Hippocampal formation (tissue), 2 donors: ENCODE measurements around the gene RHNO1.

ENCODE experiments used
- DNase-seq, 2 donors: peaks; one replicate each; lab custom pipeline; 2025; lab: John Stamatoyannopoulos, UW

Gene RHNO1

DNA sequence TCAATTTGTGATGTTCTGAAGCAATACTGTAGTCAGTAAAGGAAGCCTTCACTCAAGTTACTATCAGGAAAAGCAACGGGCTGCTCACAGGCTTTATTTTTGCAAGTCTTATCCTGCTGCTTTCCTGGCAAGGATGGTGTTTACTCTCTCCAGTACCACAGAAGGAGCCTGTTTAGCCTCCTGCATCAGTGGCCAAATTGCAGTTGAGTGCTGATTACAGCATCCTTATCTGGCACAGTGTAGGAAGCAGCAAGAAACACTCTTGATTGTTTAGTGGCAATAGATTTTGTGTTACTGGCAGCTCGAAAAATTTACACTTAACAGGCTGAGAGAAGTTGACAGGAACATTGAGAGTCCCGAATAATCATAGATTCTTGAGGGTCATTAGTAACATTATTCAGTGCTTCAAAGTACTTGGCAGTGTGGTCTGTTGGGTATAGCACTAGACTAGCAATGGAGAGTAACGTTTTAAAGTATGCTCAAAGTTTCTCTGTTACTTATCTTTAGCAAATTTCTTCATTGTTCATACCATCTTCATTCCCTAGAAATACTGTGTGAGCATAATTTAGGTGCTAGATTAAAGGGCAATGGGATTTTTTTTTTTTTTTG is 25.4 kb downstream of the RHNO1 start:
- peak; percentile 58 to 90 for DNase-seq

DNA sequence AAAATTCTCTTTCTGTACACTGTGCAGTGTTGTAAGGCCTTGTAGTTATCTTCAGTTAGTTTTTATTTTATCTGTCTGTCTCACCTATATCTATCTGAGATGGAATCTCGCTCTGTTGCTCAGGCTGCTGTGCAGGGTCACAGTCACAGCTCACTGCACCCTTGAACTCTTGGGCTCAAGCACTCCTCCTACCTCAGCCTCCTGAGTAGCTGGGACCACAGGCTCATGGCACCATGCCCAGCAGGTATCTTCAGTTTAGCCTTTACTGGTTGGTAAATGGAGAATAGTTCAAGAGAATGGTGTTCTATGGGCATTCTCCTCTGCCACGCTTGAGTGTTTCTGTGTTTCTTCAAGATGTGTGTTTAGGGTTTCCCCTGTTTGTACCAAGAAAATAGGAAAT is 27.2 kb downstream of the RHNO1 start:
- DNase-seq: no peak

DNA sequence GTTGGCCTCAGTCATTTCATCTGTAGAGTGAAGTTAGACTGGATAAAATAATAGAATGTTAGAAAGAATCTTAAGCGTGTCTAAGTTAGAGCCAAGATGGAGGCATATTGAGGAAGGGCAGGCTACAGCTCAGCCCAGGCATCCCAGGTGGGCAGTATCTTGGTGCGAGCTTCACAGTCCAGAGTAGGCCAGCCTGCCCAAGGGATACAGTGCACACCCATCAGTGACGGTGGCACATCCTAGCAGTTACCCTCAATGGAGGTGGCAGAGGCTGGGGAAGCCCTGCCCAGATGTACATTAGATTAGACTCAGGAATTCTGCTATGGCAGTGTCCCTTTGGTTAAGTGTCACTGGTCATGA is 35.2 kb downstream of the RHNO1 start:
- DNase-seq: no peak

DNA sequence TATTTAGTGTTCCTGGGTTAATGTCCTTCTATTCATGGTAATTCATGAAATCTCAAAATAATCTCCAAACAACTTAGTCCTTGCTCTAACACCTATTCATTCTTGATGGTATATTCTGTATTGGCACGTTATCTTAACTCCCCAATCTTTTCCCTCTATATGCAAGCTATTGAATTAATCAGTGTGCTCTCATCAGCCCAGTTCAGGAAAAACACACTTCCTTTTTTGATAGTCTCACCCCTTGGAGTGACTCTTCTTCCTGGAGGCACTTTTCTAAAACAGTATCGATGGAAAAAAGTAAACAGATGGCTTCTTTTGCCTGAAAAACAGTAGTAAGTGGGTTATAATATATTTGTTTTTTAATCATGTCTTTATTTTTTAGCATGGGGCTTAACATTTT is 42.2 kb downstream of the RHNO1 start:
- no peak for DNase-seq

DNA sequence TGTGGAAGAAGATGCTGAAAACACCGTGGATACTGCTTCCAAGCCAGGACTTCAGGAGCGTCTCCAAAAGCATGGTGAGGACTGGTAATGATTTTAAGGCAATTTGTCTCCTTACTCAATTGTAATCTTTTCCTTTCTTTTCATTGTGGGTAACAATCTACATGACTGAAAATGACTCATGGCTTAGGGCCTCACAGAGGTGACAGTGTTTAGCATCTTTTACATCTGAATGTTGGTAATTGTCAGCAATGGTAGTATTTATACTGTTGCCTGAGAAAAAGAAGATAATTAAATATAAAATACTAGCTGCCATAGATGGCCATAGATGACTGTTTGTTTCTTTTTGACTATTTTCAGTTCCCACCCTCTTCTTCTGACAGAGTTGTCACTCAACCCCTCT is 45.3 kb downstream of the RHNO1 start:
- DNase-seq: no peak

DNA sequence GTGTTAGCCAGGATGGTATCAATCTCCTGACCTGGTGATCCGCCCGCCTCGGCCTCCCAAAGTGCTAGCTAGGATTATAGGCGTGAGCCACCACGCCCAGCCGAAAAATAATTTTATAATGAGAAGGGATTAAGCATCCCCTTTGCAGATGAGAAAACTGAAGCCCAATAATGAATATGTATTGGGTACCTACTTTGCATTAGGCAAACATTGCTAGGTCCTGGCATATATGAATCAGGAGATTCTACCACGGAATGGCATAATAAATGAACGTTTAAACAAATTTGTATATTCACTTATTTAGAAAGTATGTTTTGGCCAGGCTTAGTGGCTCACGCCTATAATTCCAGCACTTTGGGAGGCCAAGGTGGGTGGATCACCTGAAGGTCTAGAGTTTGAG is 46.0 kb downstream of the RHNO1 start:
- no peak for DNase-seq

DNA sequence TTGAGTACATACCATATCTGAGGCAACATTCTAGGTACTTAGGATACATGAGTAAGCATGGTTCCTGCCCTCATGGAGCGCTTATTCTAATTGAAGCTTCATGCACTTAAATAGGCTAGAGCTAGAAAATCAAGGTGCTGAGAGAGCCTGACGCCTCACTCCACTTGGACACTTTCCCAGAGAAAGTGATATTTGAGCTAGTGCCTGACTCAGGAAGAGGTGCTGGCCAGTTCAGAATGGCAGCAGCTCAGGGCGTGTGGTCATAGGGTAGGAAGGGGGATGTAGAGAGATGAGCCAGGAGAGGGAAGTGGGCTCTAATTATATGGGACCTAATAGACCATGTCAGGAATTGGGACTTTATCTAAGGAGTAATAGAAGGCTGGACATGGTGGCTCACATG is 47.0 kb downstream of the RHNO1 start:
- no peak for DNase-seq

DNA sequence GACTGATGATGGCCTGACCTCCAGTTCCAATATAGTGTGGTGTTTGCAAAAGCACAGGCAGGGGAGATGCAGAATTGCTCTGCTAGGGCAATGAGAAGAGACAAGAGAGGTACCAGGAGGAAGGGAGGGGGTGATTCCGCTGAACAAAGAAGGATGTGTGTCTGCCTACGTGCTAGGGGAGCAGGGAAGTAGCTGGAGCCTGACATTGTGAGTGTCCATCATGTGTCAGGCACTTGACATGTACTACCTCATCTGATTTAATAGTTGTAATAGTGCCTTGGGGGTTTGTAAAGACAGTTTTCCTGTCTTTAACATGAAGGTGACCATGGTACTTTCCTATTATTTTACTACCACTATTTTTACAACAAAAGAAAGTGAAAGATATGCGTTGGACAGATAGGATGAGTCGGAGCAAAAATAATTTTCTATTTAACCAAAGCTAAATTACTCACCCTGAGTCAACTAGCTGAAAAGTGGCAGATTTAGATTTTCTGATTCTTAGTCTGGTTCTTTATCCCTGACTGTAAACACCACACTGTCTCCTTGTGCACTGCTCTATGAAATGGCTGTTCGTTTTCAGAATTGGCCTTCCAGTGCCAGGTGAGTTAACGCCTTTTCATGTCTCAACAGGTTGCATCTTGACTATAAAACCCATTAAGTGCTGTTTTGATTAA is 48.4 kb downstream of the RHNO1 start:
- no peak for DNase-seq

DNA sequence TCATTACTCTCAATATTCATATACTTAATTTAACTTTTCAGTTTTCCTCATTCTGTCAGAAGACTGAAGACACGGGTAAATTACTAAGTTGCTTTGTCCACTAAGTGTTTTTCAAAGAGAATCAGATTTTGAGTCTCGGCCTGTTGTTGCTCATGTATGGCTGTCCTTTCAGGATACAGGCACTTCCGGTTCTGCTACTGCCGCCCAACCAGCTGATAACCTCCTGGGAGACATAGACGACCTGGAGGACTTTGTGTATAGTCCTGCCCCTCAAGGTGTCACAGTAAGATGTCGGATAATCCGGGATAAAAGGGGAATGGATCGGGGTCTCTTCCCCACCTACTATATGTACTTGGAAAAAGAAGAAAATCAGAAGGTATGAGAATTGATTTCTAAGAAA is 53.8 kb downstream of the RHNO1 start:
- no peak for DNase-seq

DNA sequence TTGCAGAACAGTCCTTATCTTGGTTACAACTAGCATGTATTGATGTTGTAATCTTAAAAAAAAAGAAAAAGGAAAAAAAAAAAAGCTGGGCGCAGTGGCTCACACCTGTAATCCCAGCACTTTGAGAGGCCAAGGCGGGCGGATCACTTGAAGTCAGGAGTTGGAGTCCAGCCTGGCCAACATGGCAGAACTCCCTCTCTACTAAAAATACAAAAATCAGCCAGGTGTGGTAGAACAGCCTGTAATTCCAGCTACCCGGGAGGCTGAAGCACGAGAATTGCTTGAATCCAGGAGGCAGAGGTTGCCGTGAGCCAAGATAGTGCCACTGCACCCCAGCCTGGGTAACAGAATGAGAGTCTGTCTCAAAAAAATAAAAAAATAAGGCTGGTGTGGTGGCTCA is 56.6 kb downstream of the RHNO1 start:
- DNase-seq: no peak

DNA sequence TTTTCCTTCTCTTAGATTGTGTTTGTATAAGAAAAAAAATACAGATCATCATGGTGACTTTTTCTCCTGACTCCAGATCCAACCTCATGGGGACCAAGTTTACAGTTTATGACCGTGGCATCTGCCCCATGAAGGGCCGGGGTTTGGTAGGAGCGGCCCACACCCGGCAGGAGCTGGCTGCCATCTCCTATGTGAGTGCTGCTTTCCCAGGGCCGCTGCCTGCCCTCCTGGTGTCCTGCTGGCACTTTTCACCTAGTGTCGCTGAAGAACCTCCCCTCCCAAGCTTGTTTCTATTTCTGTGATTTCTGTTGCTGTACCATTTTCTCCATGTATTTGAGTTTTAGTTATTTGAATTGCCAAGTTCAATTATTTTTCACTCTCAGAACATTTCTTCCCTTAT is 57.3 kb downstream of the RHNO1 start:
- no peak for DNase-seq

DNA sequence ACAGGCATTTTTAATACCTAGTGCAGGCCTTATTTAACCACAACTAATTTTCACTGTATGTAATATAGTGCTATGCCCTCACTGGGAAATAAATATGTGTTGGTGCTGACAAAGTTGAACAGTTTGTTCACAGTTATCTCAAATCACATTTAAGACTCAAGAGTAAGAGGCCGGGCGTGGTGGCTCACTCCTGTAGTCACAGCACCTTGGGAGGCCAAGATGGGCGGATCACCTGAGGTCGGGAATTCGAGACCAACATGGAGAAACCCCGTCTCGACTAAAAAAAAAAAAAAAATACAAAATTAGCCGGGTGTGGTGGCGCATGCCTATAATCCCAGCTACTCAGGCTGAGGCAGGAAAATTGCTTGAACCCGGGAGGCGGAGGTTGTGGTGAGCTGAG is 59.3 kb downstream of the RHNO1 start:
- DNase-seq: no peak

DNA sequence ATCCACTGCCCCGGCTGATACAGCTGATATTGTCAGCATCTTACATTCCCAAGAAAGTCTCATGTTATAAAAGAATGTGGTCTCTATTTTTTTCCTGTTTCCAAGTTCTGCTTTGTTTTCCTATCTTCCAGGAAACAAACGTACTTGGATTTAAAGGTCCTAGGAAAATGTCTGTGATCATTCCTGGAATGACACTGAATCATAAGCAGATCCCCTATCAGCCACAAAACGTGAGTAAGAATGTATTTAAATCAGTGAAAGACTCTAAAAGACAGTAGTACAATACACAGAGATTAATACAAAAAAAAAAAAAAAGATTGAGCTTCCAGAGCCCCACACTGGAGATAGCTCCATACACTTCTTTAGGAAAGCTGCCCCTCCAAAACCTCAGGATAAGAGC is 60.5 kb downstream of the RHNO1 start:
- no peak for DNase-seq
